ENCODE data around the gene RGS6.

GRCh38 chr14:72557671-72558070, 625.4 kb downstream of the RGS6 start:
- TF ChIP-seq POLR2A (IDR thresholded peaks at IDR 0.05; ENCODE audit: low read length) (no peak), GATA1 (IDR thresholded peaks at IDR 0.05; ENCODE audit: low read depth, low read length) (no peak)
